Ishikawa (cell line): ENCODE data around the gene RNF175.

Source experiments
- CEBPB ChIP-seq: IDR thresholded peaks from 2 replicates; pipeline ENCODE4 v1.6.1; 2012
- CREB1 ChIP-seq: IDR thresholded peaks from 2 replicates; pipeline ENCODE4 v1.6.1; 2012; ENCODE audit warnings: low read depth
- EGR1 ChIP-seq: IDR thresholded peaks from 2 replicates; pipeline ENCODE4 v1.6.1; 2012
- EP300 ChIP-seq: IDR thresholded peaks from 2 replicates; pipeline ENCODE4 v1.6.1; 2012; ENCODE audit warnings: borderline replicate concordance
- FOXM1 ChIP-seq: IDR thresholded peaks from 2 replicates; pipeline ENCODE4 v1.6.1; 2012; ENCODE audit warnings: low read depth, borderline replicate concordance
- MAX ChIP-seq: IDR thresholded peaks from 2 replicates; pipeline ENCODE4 v1.6.1; 2012
- NFIC ChIP-seq: IDR thresholded peaks from 2 replicates; pipeline ENCODE4 v1.6.1; 2012
- RAD21 ChIP-seq: IDR thresholded peaks from 2 replicates; pipeline ENCODE4 v1.6.1; 2012; ENCODE audit warnings: low read depth
- REST ChIP-seq: IDR thresholded peaks from 2 replicates; pipeline ENCODE4 v1.6.1; 2012; ENCODE audit warnings: low read depth, mild to moderate bottlenecking
- TAF1 ChIP-seq: IDR thresholded peaks from 2 replicates; pipeline ENCODE4 v1.6.1; 2012; ENCODE audit warnings: low read depth, mild to moderate bottlenecking
- TCF12 ChIP-seq: IDR thresholded peaks from 2 replicates; pipeline ENCODE4 v1.6.1; 2012; ENCODE audit warnings: low read depth
- TEAD4 ChIP-seq: IDR thresholded peaks from 2 replicates; pipeline ENCODE4 v1.6.1; 2012
- USF1 ChIP-seq: IDR thresholded peaks from 2 replicates; pipeline ENCODE4 v1.6.1; 2012
- YY1 ChIP-seq: IDR thresholded peaks from 2 replicates; pipeline ENCODE4 v1.6.1; 2012; ENCODE audit warnings: low read depth
- ZBTB7A ChIP-seq: IDR thresholded peaks from 2 replicates; pipeline ENCODE4 v1.6.1; 2012; ENCODE audit warnings: low read depth

The RNF175 gene

GRCh38 chr4:153790500-153790865 is 30.7 kb upstream of the RNF175 start:
- TF ChIP-seq RAD21 = no peak
- no peak for TF ChIP-seq TCF12
- TF ChIP-seq MAX = no peak
- TF ChIP-seq EGR1 = no peak
- TF ChIP-seq CEBPB = no peak
- no peak for TF ChIP-seq NFIC
- no peak for TF ChIP-seq YY1
- no peak for TF ChIP-seq FOXM1
- TF ChIP-seq REST = no peak
- no peak for TF ChIP-seq TEAD4
- no peak for TF ChIP-seq TAF1
- TF ChIP-seq USF1 = no peak
- no peak for TF ChIP-seq ZBTB7A

- no peak for TF ChIP-seq REST
- no peak for TF ChIP-seq RAD21
- no peak for TF ChIP-seq NFIC
- no peak for TF ChIP-seq FOXM1
- TF ChIP-seq TCF12 = no peak
- no peak for TF ChIP-seq ZBTB7A
- TF ChIP-seq MAX = no peak
- TF ChIP-seq TEAD4 = no peak
- TF ChIP-seq EP300 = no peak
- no peak for TF ChIP-seq TAF1
- no peak for TF ChIP-seq USF1
- no peak for TF ChIP-seq YY1
- no peak for TF ChIP-seq CEBPB
- no peak for TF ChIP-seq CREB1
- no peak for TF ChIP-seq EGR1
These were observed 30.1 kb upstream of the RNF175 start for GRCh38 chr4:153789741-153790499.

GRCh38 chr4:153788413-153789276 is 28.8 kb upstream of the RNF175 start, which contains the start of gene SFRP2:
TSS of gene SFRP2 (minus strand) at chr4:153789083. CDS start at chr4:153788835, 248 bp downstream.
- TF ChIP-seq ZBTB7A (0 out of 2 replicates have a peak, but pooled peaks have one; percentile 46), REST (no peak), USF1 (no peak), TAF1 (no peak), RAD21 (no peak), TCF12 (no peak), TEAD4 (no peak), MAX (no peak)

GRCh38 chr4:153788051-153788412 is 28.2 kb upstream of the RNF175 start:
- TF ChIP-seq YY1 = no peak
